GM23338 (cell line): ENCODE measurements around the gene LRP11. TPM values are rescaled to one million over a fixed set of nuclear protein-coding genes. Genes with fewer than 3 reads are reported as not detected.
"Not testable (repeated sequence)": the region's sequence is repeated elsewhere in the genome, so short reads cannot be mapped to it uniquely, and the experiment has no call there.

Experiments used
- ATAC-seq: fragments of 200-7000 bp; cut with Tn5 transposase; 3 replicates; pipeline ENCODE4 v1.9.1; 2020
- DNase-seq: peaks from one replicate; pipeline ENCODE4 v3.0.0-alpha.2; 2015; ENCODE audit warnings: low spot score
- H2AFZ ChIP-seq: fragments of 200-600 bp; sonication (generic); 2 replicates; pipeline ENCODE4 v1.8.0; 2016; ENCODE audit warnings: antibody characterized with exemption, mild to moderate bottlenecking, moderate library complexity
- H3F3A ChIP-seq: fragments of 200-600 bp; sonication (generic); replicated peaks from 2 replicates; pipeline ENCODE4 v1.8.0; 2017; ENCODE audit warnings: antibody characterized with exemption, mixed run types, low read depth
- H3K27ac ChIP-seq: fragments of 200-600 bp; sonication (generic); 2 replicates; pipeline ENCODE4 v1.6.1; 2016; ENCODE audit warnings: low read depth
- H3K27me3 ChIP-seq: fragments of 200-600 bp; sonication (generic); 2 replicates; pipeline ENCODE4 v1.8.0; 2016; ENCODE audit warnings: mild to moderate bottlenecking, mixed run types, moderate library complexity; ENCODE audit not compliant: insufficient read depth
- H3K36me3 ChIP-seq: fragments of 200-600 bp; sonication (generic); 2 replicates; pipeline ENCODE4 v1.8.0; 2016; ENCODE audit warnings: mild to moderate bottlenecking; ENCODE audit not compliant: insufficient read depth
- H3K4me1 ChIP-seq: fragments of 200-600 bp; sonication (generic); 2 replicates; pipeline ENCODE4 v1.8.0; 2016; ENCODE audit warnings: mild to moderate bottlenecking, moderate library complexity; ENCODE audit not compliant: insufficient read depth
- H3K4me2 ChIP-seq: fragments of 200-600 bp; sonication (generic); 2 replicates; pipeline ENCODE4 v1.7.1; 2017; ENCODE audit warnings: mixed run types
- H3K4me3 ChIP-seq: fragments of 200-600 bp; sonication (generic); 2 replicates; pipeline ENCODE4 v1.6.1; 2016; ENCODE audit warnings: mixed run types
- H3K79me2 ChIP-seq: fragments of 200-600 bp; sonication (generic); replicated peaks from 2 replicates; pipeline ENCODE4 v1.8.0; 2017; ENCODE audit warnings: mild to moderate bottlenecking; ENCODE audit not compliant: insufficient read depth
- H3K9me2 ChIP-seq: fragments of 200-600 bp; sonication (generic); 2 replicates; pipeline ENCODE4 v1.8.0; 2017; ENCODE audit not compliant: insufficient read depth
- H4K20me1 ChIP-seq: fragments of 200-600 bp; sonication (generic); replicated peaks from 2 replicates; pipeline ENCODE4 v1.8.0; 2017; ENCODE audit warnings: mild to moderate bottlenecking; ENCODE audit not compliant: insufficient read depth
- H3K27ac Mint-ChIP-seq: 2 replicates; pipeline ENCODE4 v1.8.0; 2020; ENCODE audit warnings: inconsistent platforms, mild to moderate bottlenecking, moderate library complexity, mixed read lengths
- H3K27me3 Mint-ChIP-seq: 3 replicates; pipeline ENCODE4 v1.8.0; 2022; ENCODE audit warnings: low read depth, mild to moderate bottlenecking, moderate library complexity, mixed read lengths, inconsistent platforms; ENCODE audit not compliant: insufficient read depth, poor library complexity
- H3K36me3 Mint-ChIP-seq: 3 replicates; pipeline ENCODE4 v1.8.0; 2021; ENCODE audit warnings: low read depth, mild to moderate bottlenecking, inconsistent platforms, moderate library complexity, mixed read lengths
- H3K4me1 Mint-ChIP-seq: 3 replicates; pipeline ENCODE4 v1.8.0; 2020; ENCODE audit warnings: mild to moderate bottlenecking, inconsistent platforms, mixed read lengths
- H3K4me3 Mint-ChIP-seq: 3 replicates; pipeline ENCODE4 v1.8.0; 2021; ENCODE audit warnings: moderate library complexity, mild to moderate bottlenecking, inconsistent platforms, mixed read lengths
- H3K9me3 Mint-ChIP-seq: 3 replicates; pipeline ENCODE4 v1.8.0; 2020; ENCODE audit warnings: moderate library complexity, mild to moderate bottlenecking, inconsistent platforms, mixed read lengths
- CTCF ChIP-seq, 2 experiments: fragments of 200-600 bp in 1 of 2; sonication (generic) in 1 of 2; conservative IDR thresholded peaks; 2 replicates each; pipeline versions ENCODE4 v1.5.1 to v1.6.1; 2016 to 2017; ENCODE audit warnings: antibody characterized with exemption in 2 of 2, low read depth in 2 of 2, mild to moderate bottlenecking in 2 of 2, moderate library complexity in 1 of 2
- EZH2phosphoT487 ChIP-seq: fragments of 200-600 bp; sonication (generic); IDR thresholded peaks from one replicate; pipeline ENCODE4 v1.8.1; 2018; ENCODE audit warnings: antibody characterized with exemption; ENCODE audit not compliant: unreplicated experiment
- NANOG ChIP-seq: IDR thresholded peaks from 2 replicates; pipeline ENCODE4 v1.6.1; 2016; ENCODE audit warnings: antibody characterized with exemption, borderline replicate concordance
- REST ChIP-seq: IDR thresholded peaks from one replicate; pipeline ENCODE4 v1.6.1; 2018; ENCODE audit warnings: antibody characterized with exemption; ENCODE audit not compliant: unreplicated experiment
- polyA plus RNA-seq: library from polyadenylated mRNA; unstranded; fragments of >200 nt; fragmentation: Nextera tagmentation; extraction: Ambion mirVana; gene quantifications from 2 replicates; pipeline ENCODE4 v1.2.1, GENCODE V29; 2016
- total RNA-seq: library from RNA; depleted of rRNA; stranded (reverse); fragments of >200 nt; shearing (Covaris generic); gene quantifications from 2 replicates; pipeline ENCODE4 v1.2.3, GENCODE V29; 2014

LRP11 gene
- total and polyA plus RNA-seq, 2 experiments from 2014 or later = 10.8 to 37.1 TPM

GRCh38 chr6:149844036-149844435 is 20.1 kb downstream of the LRP11 start:
- not testable (repeated sequence) for H3K27ac ChIP-seq, H3K79me2 ChIP-seq, H3K4me3 Mint-ChIP-seq, H3F3A ChIP-seq, H2AFZ ChIP-seq, H3K4me1 Mint-ChIP-seq, H3K9me3 Mint-ChIP-seq, H3K36me3 Mint-ChIP-seq, H3K27me3 ChIP-seq, H3K36me3 ChIP-seq, H3K4me1 ChIP-seq, ATAC-seq, H3K9me2 ChIP-seq, H3K27ac Mint-ChIP-seq, H3K4me3 ChIP-seq, H3K4me2 ChIP-seq, H3K27me3 Mint-ChIP-seq, H4K20me1 ChIP-seq, DNase-seq

DNA sequence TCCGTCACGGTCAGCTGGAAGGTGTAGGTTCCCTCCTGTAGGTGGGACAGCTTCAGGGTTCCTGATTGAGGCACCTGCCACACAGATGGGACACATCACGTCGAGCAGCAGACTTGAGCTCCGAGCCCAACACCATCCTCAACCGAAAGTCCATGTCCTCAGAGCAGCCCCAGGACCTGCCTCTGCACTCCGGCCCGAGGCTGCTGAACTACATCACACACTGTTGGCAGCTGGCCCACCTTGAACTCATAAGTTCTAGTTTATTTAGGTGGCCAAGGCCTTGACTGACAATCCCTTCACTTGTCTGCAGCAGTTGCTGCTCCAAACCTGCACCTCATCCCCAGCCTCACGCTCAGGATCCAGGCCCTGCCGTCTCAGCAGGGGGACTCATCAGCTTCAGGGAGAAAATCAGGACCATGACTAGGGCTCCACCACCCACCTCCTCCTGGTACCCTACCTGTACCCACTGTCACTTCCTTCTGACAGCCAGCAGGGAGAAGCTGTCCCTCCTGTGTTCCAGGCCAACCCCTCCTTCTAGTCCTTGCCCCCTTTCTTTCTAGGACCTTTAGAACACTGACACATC is 21.0 kb downstream of the LRP11 start:
- Histone ChIP-seq H4K20me1 (no peaks in the 10 kb centered on the region; the same call in 1 of the 2 replicates), H3K9me2 (no peaks in the 10 kb centered on the region), H3K36me3 (no peaks in the 10 kb centered on the region), H3K4me3 (no peak overlapping the region), H3K4me1 (no peaks in the 10 kb centered on the region), H2AFZ (no peak overlapping the region), H3F3A (no peaks in the 10 kb centered on the region), H3K4me2 (no peak overlapping the region), H3K79me2 (no peaks in the 10 kb centered on the region), H3K27me3 (no peaks in the 10 kb centered on the region), H3K27ac (no peak overlapping the region)
- Mint-ChIP-seq H3K27ac (no peak overlapping the region), H3K27me3 (peaks cover 8% of the 10 kb centered on the region), H3K9me3 (no peaks in the 10 kb centered on the region), H3K4me1 (no peaks in the 10 kb centered on the region; the same call in 2 of the 3 replicates), H3K4me3 (no peak overlapping the region), H3K36me3 (no peaks in the 10 kb centered on the region; the same call in 1 of the 3 replicates)
- DNase-seq = no peak
- no peak for TF ChIP-seq REST
- no peak for TF ChIP-seq CTCF (conservative IDR thresholded peaks at IDR 0.05; ENCODE audit: low read depth in 2 of 2)
- no peak for ATAC-seq

- Mint-ChIP-seq H3K9me3 (no peaks in the 10 kb centered on the region), H3K27me3 (peaks cover 8% of the 10 kb centered on the region), H3K27ac (no peak overlapping the region), H3K4me3 (no peak overlapping the region), H3K4me1 (no peaks in the 10 kb centered on the region; the same call in 2 of the 3 replicates), H3K36me3 (no peaks in the 10 kb centered on the region; the same call in 1 of the 3 replicates)
- no peak for TF ChIP-seq EZH2phosphoT487
- TF ChIP-seq NANOG = no peak
- Histone ChIP-seq H3K79me2 (no peaks in the 10 kb centered on the region), H3K4me3 (no peak overlapping the region), H3K36me3 (no peaks in the 10 kb centered on the region), H4K20me1 (no peaks in the 10 kb centered on the region; the same call in 1 of the 2 replicates), H3K4me2 (no peak overlapping the region), H2AFZ (no peak overlapping the region), H3K27me3 (no peaks in the 10 kb centered on the region), H3F3A (no peaks in the 10 kb centered on the region), H3K27ac (no peak overlapping the region), H3K4me1 (no peaks in the 10 kb centered on the region), H3K9me2 (no peaks in the 10 kb centered on the region)
- no peak for ATAC-seq
- DNase-seq = no peak
These were observed 21.8 kb downstream of the LRP11 start for GRCh38 chr6:149842331-149842730.
